Panc1 (cell line): ENCODE measurements around the gene RPRD1B. TPM values are rescaled to one million over a fixed set of nuclear protein-coding genes. Genes with fewer than 3 reads are reported as not detected.
"Not testable (repeated sequence)": the region's sequence is repeated elsewhere in the genome, so short reads cannot be mapped to it uniquely, and the experiment has no call there.

Source experiments
- ATAC-seq: fragments of 200-7000 bp; cut with Tn5 transposase; 2 replicates; pipeline ENCODE4 v1.9.1; 2020; ENCODE audit warnings: mild to moderate bottlenecking, moderate library complexity
- BruUV-seq: library from RNA; stranded (reverse); fragments of 400-500 nt; replicated peaks from 2 replicates; lab custom pipeline; 2021; lab: Mats Ljungman, UMichigan
- CTCF ChIA-PET: fragments of 300-600 bp; sonication (Branson Sonifier 250); formaldehyde crosslinking; loops from one replicate; lab custom pipeline; 2022; ENCODE audit warnings: antibody characterized with exemption; lab: Charles Lee
- POLR2A ChIA-PET: fragments of 300-600 bp; sonication (Branson Sonifier 250); formaldehyde crosslinking; loops from one replicate; lab custom pipeline; 2022; ENCODE audit warnings: antibody characterized with exemption; lab: Charles Lee
- DNase-seq: peaks from one replicate; pipeline ENCODE4 v3.0.0-alpha.2; 2010; ENCODE audit warnings: low read depth, low spot score
- H3K27ac ChIP-seq: 2 replicates; pipeline ENCODE4 v1.5.1; 2011; ENCODE audit warnings: mild to moderate bottlenecking, low read length, inconsistent platforms
- H3K27me3 ChIP-seq: fragments of 200-500 bp; sonication (Bioruptor generic); 2 replicates; pipeline ENCODE4 v1.6.0; 2014; ENCODE audit warnings: low read length, inconsistent platforms; ENCODE audit not compliant: control insufficient read depth, insufficient read depth
- H3K36me3 ChIP-seq: fragments of 200-500 bp; sonication (Bioruptor generic); 2 replicates; pipeline ENCODE4 v1.5.1; 2014; ENCODE audit warnings: inconsistent platforms, mild to moderate bottlenecking, low read length, moderate library complexity; ENCODE audit not compliant: control insufficient read depth, insufficient read depth
- H3K4me1 ChIP-seq: 2 replicates; pipeline ENCODE4 v1.5.1; 2011; ENCODE audit warnings: inconsistent platforms, mild to moderate bottlenecking, low read length, moderate library complexity; ENCODE audit not compliant: control insufficient read depth, insufficient read depth
- H3K4me3 ChIP-seq, 2 experiments: 2 replicates each; pipeline ENCODE4 v1.5.1; 2011 to 2012; ENCODE audit warnings: low read depth in 2 of 2, low read length in 2 of 2, mild to moderate bottlenecking in 2 of 2, inconsistent platforms in 1 of 2, moderate library complexity in 1 of 2
- H3K9me3 ChIP-seq: fragments of 200-500 bp; sonication (Bioruptor generic); 2 replicates; pipeline ENCODE4 v1.5.1; 2014; ENCODE audit warnings: low read depth, mild to moderate bottlenecking, inconsistent platforms, low read length, moderate library complexity; ENCODE audit not compliant: control insufficient read depth, insufficient read depth
- CTCF ChIP-seq: fragments of 450-650 bp; IDR thresholded peaks from 2 replicates; pipeline ENCODE4 v1.5.1; 2017; ENCODE audit warnings: mild to moderate bottlenecking
- POLR2AphosphoS5 ChIP-seq: IDR thresholded peaks from 2 replicates; pipeline ENCODE4 v1.6.1; 2012; ENCODE audit warnings: mild to moderate bottlenecking, low read depth, low read length, moderate library complexity
- REST ChIP-seq, 2 experiments: IDR thresholded peaks; 2 replicates each; pipeline ENCODE4 v1.6.1; 2011 to 2012; ENCODE audit warnings: low read depth in 2 of 2, control low read depth in 1 of 2, low read length in 1 of 2, mild to moderate bottlenecking in 1 of 2, moderate library complexity in 1 of 2; ENCODE audit not compliant: insufficient read depth in 1 of 2
- SIN3A ChIP-seq: IDR thresholded peaks from 2 replicates; pipeline ENCODE4 v1.6.1; 2012; ENCODE audit warnings: low read depth, mild to moderate bottlenecking, low read length, moderate library complexity, borderline replicate concordance; ENCODE audit not compliant: insufficient read depth
- TCF7L2 ChIP-seq: IDR thresholded peaks from 2 replicates; pipeline ENCODE4 v1.6.1; 2011; ENCODE audit warnings: mild to moderate bottlenecking, low read depth, low read length, inconsistent platforms
- in situ Hi-C: cut with HindIII; loops from 2 replicates; pipeline ENCODE4 v1.10.0; 2016; ENCODE audit warnings: low sequenced_read_pairs, low pct_unique_long_range_greater_than_20kb
- intact Hi-C: fragments of 100-400 bp; cut with micrococcal nuclease; formaldehyde crosslinking; loops from one replicate; pipeline ENCODE4 v1.10.0; 2022; ENCODE audit not compliant: unreplicated experiment
- total RNA-seq: library from RNA; stranded (reverse); gene quantifications from one replicate; pipeline ENCODE4 v1.2.1, GENCODE V29; 2021; ENCODE audit not compliant: unreplicated experiment

Gene RPRD1B
- total RNA-seq, 1 experiment from 2014 or later: 33.6 TPM

- ATAC-seq (peak; percentile 45), DNase-seq (no peak)
- CTCF ChIA-PET: no interaction called here
- TF ChIP-seq CTCF (no peak), REST (IDR thresholded peaks at IDR 0.05; ENCODE audit: insufficient read depth in 1 of 2, low read depth in 2 of 2, low read length in 1 of 2) (no peak), POLR2AphosphoS5 (no peak), SIN3A (no peak), TCF7L2 (no peak)
- Histone ChIP-seq H3K4me3 (no peak overlapping the region), H3K9me3 (peaks cover 2% of the 10 kb centered on the region; the same call in 1 of the 2 replicates), H3K27me3 (no peaks in the 10 kb centered on the region), H3K36me3 (no peaks in the 10 kb centered on the region), H3K27ac (peak overlapping the region; percentile 51; the same call in 1 of the 2 replicates), H3K4me1 (peaks cover 13% of the 10 kb centered on the region)
- no TSS peak for BruUV-seq
- intact Hi-C loops (no loop called here), in situ Hi-C loops (no loop called here)
- POLR2A ChIA-PET: no interaction called here
Observed at GRCh38 chr20:38095017-38095686, 61.6 kb downstream of the RPRD1B start.

GRCh38 chr20:38098952-38099351, 65.4 kb downstream of the RPRD1B start:
- Histone ChIP-seq H3K9me3 (peaks cover 2% of the 10 kb centered on the region; the same call in 1 of the 2 replicates), H3K4me3 (no peak overlapping the region), H3K27me3 (no peaks in the 10 kb centered on the region), H3K36me3 (no peaks in the 10 kb centered on the region), H3K4me1 (peaks cover 12% of the 10 kb centered on the region), H3K27ac (peak overlapping the region; percentile 71; the same call in 1 of the 2 replicates)
- ATAC-seq (no peak), DNase-seq (no peak)
- TF ChIP-seq SIN3A (no peak), REST (IDR thresholded peaks at IDR 0.05; ENCODE audit: insufficient read depth in 1 of 2, low read depth in 2 of 2, low read length in 1 of 2) (no peak)
- in situ Hi-C loops: no loop called here
- CTCF ChIA-PET: interaction anchor here (0.6 kb wide), 1 partner anchor 121 kb away, joined by 7 read pairs; no protein-coding TSS in a partner anchor
- POLR2A ChIA-PET: no interaction called here
- intact Hi-C loops: no loop called here
- BruUV-seq: no TSS peak

GRCh38 chr20:38102206-38102605, 68.7 kb downstream of the RPRD1B start:
- in situ Hi-C loops, H3K36me3 ChIP-seq, intact Hi-C loops, DNase-seq, H3K27ac ChIP-seq, BruUV-seq, H3K4me3 ChIP-seq, H3K4me1 ChIP-seq, H3K9me3 ChIP-seq, CTCF ChIA-PET, H3K27me3 ChIP-seq, ATAC-seq, POLR2A ChIA-PET: not testable (repeated sequence)
